IMR-90 (cell line): Measurements from ENCODE around the gene ANKRD11. TPM values are rescaled to one million over a fixed set of nuclear protein-coding genes. Genes with fewer than 3 reads are reported as not detected.
A peak's percentile ranks its signal among the peaks of the same experiment; 100 is the strongest.

ENCODE experiments used
- ATAC-seq: fragments of 200-7000 bp; cut with Tn5 transposase; 2 replicates; pipeline ENCODE4 v1.9.1; 2020; ENCODE audit warnings: low read depth, mild to moderate bottlenecking, moderate library complexity
- BruUV-seq: library from RNA; stranded (reverse); fragments of 400-500 nt; replicated peaks from 2 replicates; lab custom pipeline; 2021; lab: Mats Ljungman, UMichigan
- CTCF ChIA-PET: fragments of 300-600 bp; formaldehyde crosslinking; extraction: SDS; loops from one replicate; lab custom pipeline; 2021; ENCODE audit warnings: antibody characterized with exemption; lab: Yijun Ruan, JAX
- POLR2A ChIA-PET: fragments of 300-600 bp; sonication (Branson Sonifier 250); formaldehyde crosslinking; loops from one replicate; lab custom pipeline; 2022; ENCODE audit warnings: antibody characterized with exemption; ENCODE audit not compliant: unreplicated experiment; lab: Charles Lee
- DNase-seq: peaks from one replicate; pipeline ENCODE4 v3.0.0; 2013
- H2AFZ ChIP-seq: replicated peaks from 2 replicates; pipeline ENCODE3; 2013; ENCODE audit warnings: low read length, mild to moderate bottlenecking; ENCODE audit not compliant: poor library complexity
- H2AK5ac ChIP-seq: 2 replicates; pipeline ENCODE4 v1.6.1; 2013; ENCODE audit warnings: low read depth, low read length, inconsistent platforms
- H2AK9ac ChIP-seq: replicated peaks from 2 replicates; pipeline ENCODE3; 2013; ENCODE audit warnings: mild to moderate bottlenecking, low read depth, low read length, moderate library complexity; ENCODE audit not compliant: poor library complexity
- H2BK120ac ChIP-seq: 2 replicates; pipeline ENCODE4 v1.6.1; 2013; ENCODE audit warnings: low read depth, low read length, inconsistent platforms
- H2BK15ac ChIP-seq: 3 replicates; pipeline ENCODE4 v1.6.1; 2013; ENCODE audit warnings: low read depth, low read length, inconsistent platforms
- H2BK20ac ChIP-seq: 2 replicates; pipeline ENCODE4 v1.6.1; 2013; ENCODE audit warnings: low read depth, mild to moderate bottlenecking, inconsistent platforms, low read length, moderate library complexity
- H2BK5ac ChIP-seq: 2 replicates; pipeline ENCODE4 v1.6.1; 2013; ENCODE audit warnings: mild to moderate bottlenecking, low read depth, low read length, inconsistent platforms; ENCODE audit not compliant: poor library complexity, severe bottlenecking
- H3K14ac ChIP-seq: replicated peaks from 2 replicates; pipeline ENCODE4 v1.6.1; 2013; ENCODE audit warnings: low read depth, low read length, inconsistent platforms
- H3K18ac ChIP-seq: 2 replicates; pipeline ENCODE4 v1.6.1; 2013; ENCODE audit warnings: low read depth, low read length, control low read depth
- H3K23ac ChIP-seq: 2 replicates; pipeline ENCODE4 v1.6.1; 2013; ENCODE audit warnings: low read depth, low read length, inconsistent platforms
- H3K27ac ChIP-seq: 2 replicates; pipeline ENCODE4 v1.5.1; 2013; ENCODE audit warnings: mild to moderate bottlenecking, control low read depth, low read length; ENCODE audit not compliant: insufficient read depth
- H3K27me3 ChIP-seq: 2 replicates; pipeline ENCODE4 v1.6.1; 2013; ENCODE audit warnings: low read length; ENCODE audit not compliant: control insufficient read depth, insufficient read depth
- H3K36me3 ChIP-seq: 2 replicates; pipeline ENCODE4 v1.6.1; 2013; ENCODE audit warnings: low read length, mixed read lengths; ENCODE audit not compliant: control insufficient read depth, insufficient read depth
- H3K4ac ChIP-seq: 2 replicates; pipeline ENCODE4 v1.6.1; 2013; ENCODE audit warnings: low read depth, low read length, inconsistent platforms
- H3K4me1 ChIP-seq: 2 replicates; pipeline ENCODE4 v1.6.1; 2013; ENCODE audit warnings: low read length, mixed read lengths; ENCODE audit not compliant: control insufficient read depth, insufficient read depth
- H3K4me2 ChIP-seq: 2 replicates; pipeline ENCODE4 v1.6.1; 2013; ENCODE audit warnings: low read depth, mild to moderate bottlenecking, control low read depth, low read length, moderate library complexity
- H3K4me3 ChIP-seq: 2 replicates; pipeline ENCODE4 v1.5.1; 2013; ENCODE audit warnings: low read depth, mild to moderate bottlenecking, control low read depth, low read length, moderate library complexity; ENCODE audit not compliant: insufficient read depth
- H3K56ac ChIP-seq: 2 replicates; pipeline ENCODE4 v1.6.1; 2013; ENCODE audit warnings: low read length, inconsistent platforms; ENCODE audit not compliant: insufficient read depth; ENCODE audit errors: extremely low read depth
- H3K79me1 ChIP-seq, 2 experiments: 2 replicates each; pipeline ENCODE4 v1.6.1; 2013; ENCODE audit warnings: low read length in 2 of 2, inconsistent platforms in 1 of 2, low read depth in 1 of 2
- H3K9ac ChIP-seq: 2 replicates; pipeline ENCODE4 v1.6.1; 2013; ENCODE audit warnings: low read depth, low read length, control low read depth
- H3K9me1 ChIP-seq: 2 replicates; pipeline ENCODE4 v1.6.1; 2013; ENCODE audit warnings: low read length, inconsistent platforms; ENCODE audit not compliant: insufficient read depth
- H3K9me3 ChIP-seq: 2 replicates; pipeline ENCODE4 v1.6.1; 2013; ENCODE audit warnings: low read length; ENCODE audit not compliant: control insufficient read depth, insufficient read depth
- H4K20me1 ChIP-seq: 2 replicates; pipeline ENCODE4 v1.6.1; 2013; ENCODE audit warnings: low read length, inconsistent platforms; ENCODE audit not compliant: insufficient read depth
- H4K5ac ChIP-seq: 2 replicates; pipeline ENCODE4 v1.6.1; 2013; ENCODE audit warnings: mild to moderate bottlenecking, low read depth, low read length, control low read depth
- H4K8ac ChIP-seq, 2 experiments: 2 replicates each; pipeline ENCODE4 v1.6.1; 2013; ENCODE audit warnings: low read depth in 2 of 2, low read length in 2 of 2, control low read depth in 1 of 2, inconsistent platforms in 1 of 2
- H4K91ac ChIP-seq: 2 replicates; pipeline ENCODE4 v1.6.1; 2013; ENCODE audit warnings: low read depth, low read length, inconsistent platforms; ENCODE audit not compliant: insufficient read depth
- BHLHE40 ChIP-seq: fragments of 150-350 bp; IDR thresholded peaks from 2 replicates; pipeline ENCODE4 v1.6.1; 2016; ENCODE audit warnings: mild to moderate bottlenecking, low read depth, low read length
- CHD1 ChIP-seq: IDR thresholded peaks from 2 replicates; pipeline ENCODE4 v1.6.1; 2012; ENCODE audit warnings: low read depth, low read length, improper control_type of control experiment
- ELK1 ChIP-seq: fragments of 150-350 bp; IDR thresholded peaks from 2 replicates; pipeline ENCODE4 v1.6.1; 2016; ENCODE audit warnings: low read depth, mild to moderate bottlenecking, low read length, moderate library complexity, borderline replicate concordance
- FOS ChIP-seq: fragments of 150-350 bp; IDR thresholded peaks from 2 replicates; pipeline ENCODE4 v1.6.1; 2016; ENCODE audit warnings: low read depth, low read length
- MAFK ChIP-seq: IDR thresholded peaks from 2 replicates; pipeline ENCODE4 v1.6.1; 2012; ENCODE audit warnings: low read depth, low read length, improper control_type of control experiment
- MAZ ChIP-seq: IDR thresholded peaks from 2 replicates; pipeline ENCODE4 v1.6.1; 2012; ENCODE audit warnings: low read depth, mild to moderate bottlenecking, low read length, improper control_type of control experiment, moderate library complexity, borderline replicate concordance
- MXI1 ChIP-seq: IDR thresholded peaks from 2 replicates; pipeline ENCODE4 v1.6.1; 2012; ENCODE audit warnings: low read depth, mild to moderate bottlenecking, low read length, moderate library complexity, borderline replicate concordance
- RCOR1 ChIP-seq: IDR thresholded peaks from 2 replicates; pipeline ENCODE4 v1.6.1; 2012; ENCODE audit warnings: mild to moderate bottlenecking, low read length, improper control_type of control experiment; ENCODE audit not compliant: insufficient replicate concordance
- USF2 ChIP-seq: fragments of 150-350 bp; IDR thresholded peaks from 2 replicates; pipeline ENCODE4 v1.6.1; 2017; ENCODE audit warnings: mild to moderate bottlenecking, antibody characterized with exemption, low read length, low read depth
- WGBS, 2 experiments: methylation state at CpG; one replicate each; pipeline versions ENCODE4 v1.1.5 to v1.1.7; 2013; ENCODE audit warnings: missing lambda C conversion rate in 2 of 2; ENCODE audit not compliant: insufficient read length in 1 of 2; ENCODE audit errors: extremely low coverage in 2 of 2; 5-methylcytosine and 5-hydroxymethylcytosine counted together
- dilution Hi-C: fragments of 300-500 bp; cut with HindIII; formaldehyde crosslinking; loops from one replicate; pipeline ENCODE4 v1.14.3; 2018; ENCODE audit warnings: low sequenced_read_pairs; ENCODE audit not compliant: unreplicated experiment
- in situ Hi-C: fragments of 300-500 bp; cut with MboI; formaldehyde crosslinking; loops from 3 replicates; pipeline ENCODE4 v1.14.3; 2019; ENCODE audit warnings: low sequenced_read_pairs, inconsistent platforms, mixed read lengths
- intact Hi-C: fragments of 100-400 bp; cut with micrococcal nuclease; formaldehyde crosslinking; loops from 2 replicates; pipeline ENCODE4 v1.10.0; 2022
- polyA plus RNA-seq, 3 experiments: library from polyadenylated mRNA; depleted of rRNA; stranded (reverse); fragments of >200 nt; gene quantifications; 2 replicates each; pipeline ENCODE4 v1.2.3, GENCODE V29; 2012; ENCODE audit warnings: low replicate concordance in 1 of 3
- total RNA-seq: library from RNA; depleted of rRNA; stranded (reverse); fragments of >200 nt; gene quantifications from 2 replicates; pipeline ENCODE4 v1.2.3, GENCODE V29; 2012

Gene ANKRD11
- total and polyA plus RNA-seq, 2 of the 4 experiments (the other 2 are of a cell fraction): 46.8 to 71.9 TPM

GRCh38 chr16:89406277-89406888, 84.0 kb downstream of the ANKRD11 start:
- H3K79me1 ChIP-seq: peaks cover 0 to 94% of the 10 kb centered on the region in 2 experiments; a peak in 2 of 4 replicates
- H3K56ac ChIP-seq: no peak overlapping the region
- no peak overlapping the region for H2BK20ac ChIP-seq
- no peak overlapping the region for H4K5ac ChIP-seq
- ATAC-seq (no peak), DNase-seq (no peak)
- no peak overlapping the region for H4K8ac ChIP-seq
- H3K27me3 ChIP-seq: no peaks in the 10 kb centered on the region
- dilution Hi-C loops (no loop called here), intact Hi-C loops (no loop called here), in situ Hi-C loops (no loop called here)
- 0 out of 2 replicates have a peak overlapping the region, but pooled peaks have one; percentile 15 for H3K14ac ChIP-seq
- H2AK5ac ChIP-seq: peak overlapping the region; percentile 27; the same call in 1 of the 2 replicates
- H2BK5ac ChIP-seq: no peak overlapping the region
- H3K4me3 ChIP-seq: no peak overlapping the region
- no peak overlapping the region for H4K91ac ChIP-seq
- H3K9me3 ChIP-seq: no peaks in the 10 kb centered on the region
- H4K20me1 ChIP-seq: peaks cover 100% of the 10 kb centered on the region
- no peak overlapping the region for H3K18ac ChIP-seq
- TF ChIP-seq CHD1 (no peak), FOS (no peak), BHLHE40 (no peak), MAZ (no peak), RCOR1 (no peak), USF2 (no peak), ELK1 (no peak), MAFK (no peak), MXI1 (no peak)
- no peak overlapping the region for H3K9ac ChIP-seq
- no peak overlapping the region for H3K27ac ChIP-seq
- no peak overlapping the region; the same call in 1 of the 2 replicates for H3K23ac ChIP-seq
- peak overlapping the region; percentile 18 for H2AFZ ChIP-seq
- no peak overlapping the region for H2BK120ac ChIP-seq
- no peak overlapping the region for H2BK15ac ChIP-seq
- POLR2A ChIA-PET: no interaction called here
- H2AK9ac ChIP-seq: peak overlapping the region; percentile 68
- 70% methylated on average over 6 of the region's 22 CpGs; no CpG with 5 or more reads in 1 of the 2 experiments for WGBS, 2 experiments
- H3K4me1 ChIP-seq: peaks cover 37% of the 10 kb centered on the region
- H3K4ac ChIP-seq: no peak overlapping the region
- CTCF ChIA-PET: no interaction called here
- no peak overlapping the region for H3K4me2 ChIP-seq
- no TSS peak for BruUV-seq
- peaks cover 67% of the 10 kb centered on the region for H3K9me1 ChIP-seq
- 0 out of 2 replicates have a peak, but pooled peaks cover 1% of the 10 kb centered on the region for H3K36me3 ChIP-seq
